ENCODE data around the gene RAB5B. TPM values are rescaled to one million over a fixed set of nuclear protein-coding genes. Genes with fewer than 3 reads are reported as not detected.

RAB5B gene
- total and polyA plus RNA-seq, 2 donors (not counting 3 experiments of a cell fraction or from before 2014, with no cell fraction given): 103 to 105 TPM

DNA sequence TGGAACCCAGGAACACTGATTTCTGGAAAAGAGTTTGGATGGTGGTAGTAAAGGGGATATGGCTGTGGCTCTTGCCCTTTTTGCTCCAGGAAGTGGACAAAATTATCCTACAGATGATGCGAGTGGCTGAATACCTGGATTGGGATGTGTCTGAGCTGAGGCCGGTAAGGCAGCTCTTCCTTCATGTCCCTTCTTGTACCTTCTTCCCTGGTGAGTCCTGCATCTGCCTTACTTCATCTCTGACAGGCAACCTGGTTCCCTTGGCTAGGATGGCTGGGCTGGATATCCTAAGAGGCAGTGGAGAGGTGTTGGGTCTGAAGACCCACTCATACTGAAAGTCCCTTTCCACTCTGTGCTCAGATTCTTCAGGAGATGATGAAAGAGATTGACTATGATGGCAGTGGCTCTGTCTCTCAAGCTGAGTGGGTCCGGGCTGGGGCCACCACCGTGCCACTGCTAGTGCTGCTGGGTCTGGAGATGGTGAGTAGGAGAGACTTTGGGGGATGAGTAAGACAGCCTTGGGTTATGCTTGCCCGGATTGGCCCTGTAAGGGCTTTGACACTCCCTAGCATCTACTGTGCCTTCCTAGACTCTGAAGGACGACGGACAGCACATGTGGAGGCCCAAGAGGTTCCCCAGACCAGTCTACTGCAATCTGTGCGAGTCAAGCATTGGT lies 34.9 kb upstream of the RAB5B start:
- Histone ChIP-seq H3K4me3 (replicated peaks in 1 of 3; ENCODE audit: insufficient read depth in 1 of 3, low read depth in 1 of 3, low read length in 3 of 3) (no peak overlapping the region), H3K9ac (replicated peaks; ENCODE audit: extremely low read depth, insufficient read depth, low read length) (no peak overlapping the region), H3K79me2 (ENCODE audit: control insufficient read depth, insufficient read depth, low read length) (no peaks in the 10 kb centered on the region), H3K27me3 (ENCODE audit: control insufficient read depth in 2 of 2, insufficient read depth in 2 of 2, low read length in 2 of 2) (no peaks in the 10 kb centered on the region), H4K20me1 (replicated peaks; ENCODE audit: control insufficient read depth, extremely low read depth, insufficient read depth, low read length) (no peaks in the 10 kb centered on the region), H3K27ac (ENCODE audit: insufficient read depth, low read depth, low read length) (no peak overlapping the region), H3K9me3 (replicated peaks; ENCODE audit: control insufficient read depth, insufficient read depth, low read length) (no peaks in the 10 kb centered on the region), H2AFZ (ENCODE audit: low read depth, low read length) (no peak overlapping the region), H3K4me1 (ENCODE audit: control insufficient read depth, extremely low read depth, insufficient read depth, low read length) (no peaks in the 10 kb centered on the region), H3K9me1 (replicated peaks; ENCODE audit: control insufficient read depth, extremely low read depth, insufficient read depth, low read length) (no peaks in the 10 kb centered on the region), H3K4me2 (ENCODE audit: insufficient read depth, low read length) (no peak overlapping the region), H3K36me3 (ENCODE audit: control insufficient read depth in 2 of 2, extremely low read depth in 1 of 2, insufficient read depth in 2 of 2, low read length in 2 of 2) (peaks cover 2 to 8% of the 10 kb centered on the region in 2 experiments)
- DNase-seq (ENCODE audit: low read depth, low spot score): no peak
- CTCF ChIA-PET: interaction anchor here (0.6 to 3.3 kb wide), 16 partner anchors 8 to 200 kb away, joined by 3 to 66 read pairs (median 8); partner anchors contain the start of genes DGKA, DNAJC14, ORMDL2 and SARNP
- BruUV-seq (replicated peaks): no TSS peak
- POLR2A ChIA-PET: no interaction called here
- TF ChIP-seq POLR2AphosphoS5 (IDR thresholded peaks at IDR 0.05; ENCODE audit: insufficient read depth, low read depth, low read length): no peak
- no peak for TF ChIP-seq GATA2 (IDR thresholded peaks at IDR 0.05; ENCODE audit: insufficient read depth, insufficient read length, low read depth, low read length)
- no peak for TF ChIP-seq MYC (IDR thresholded peaks at IDR 0.05; ENCODE audit: low read depth, low read length)
- TF ChIP-seq JUN (IDR thresholded peaks at IDR 0.05; ENCODE audit: borderline replicate concordance, insufficient read depth, insufficient read length, low read depth): no peak
- TF ChIP-seq, protein P1, sequence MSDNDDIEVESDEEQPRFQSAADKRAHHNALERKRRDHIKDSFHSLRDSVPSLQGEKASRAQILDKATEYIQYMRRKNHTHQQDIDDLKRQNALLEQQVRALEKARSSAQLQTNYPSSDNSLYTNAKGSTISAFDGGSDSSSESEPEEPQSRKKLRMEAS (IDR thresholded peaks at IDR 0.05; ENCODE audit: insufficient read depth, insufficient read length): no peak
- TF ChIP-seq FOS (IDR thresholded peaks at IDR 0.05; ENCODE audit: borderline replicate concordance, insufficient read depth, low read length): no peak
- TF ChIP-seq POLR2A (IDR thresholded peaks at IDR 0.05; ENCODE audit: low read depth, low read length): no peak
- TF ChIP-seq EZH2 (IDR thresholded peaks at IDR 0.05; ENCODE audit: borderline replicate concordance, low read depth, low read length, severe bottlenecking): no peak
- TF ChIP-seq, protein P2, sequence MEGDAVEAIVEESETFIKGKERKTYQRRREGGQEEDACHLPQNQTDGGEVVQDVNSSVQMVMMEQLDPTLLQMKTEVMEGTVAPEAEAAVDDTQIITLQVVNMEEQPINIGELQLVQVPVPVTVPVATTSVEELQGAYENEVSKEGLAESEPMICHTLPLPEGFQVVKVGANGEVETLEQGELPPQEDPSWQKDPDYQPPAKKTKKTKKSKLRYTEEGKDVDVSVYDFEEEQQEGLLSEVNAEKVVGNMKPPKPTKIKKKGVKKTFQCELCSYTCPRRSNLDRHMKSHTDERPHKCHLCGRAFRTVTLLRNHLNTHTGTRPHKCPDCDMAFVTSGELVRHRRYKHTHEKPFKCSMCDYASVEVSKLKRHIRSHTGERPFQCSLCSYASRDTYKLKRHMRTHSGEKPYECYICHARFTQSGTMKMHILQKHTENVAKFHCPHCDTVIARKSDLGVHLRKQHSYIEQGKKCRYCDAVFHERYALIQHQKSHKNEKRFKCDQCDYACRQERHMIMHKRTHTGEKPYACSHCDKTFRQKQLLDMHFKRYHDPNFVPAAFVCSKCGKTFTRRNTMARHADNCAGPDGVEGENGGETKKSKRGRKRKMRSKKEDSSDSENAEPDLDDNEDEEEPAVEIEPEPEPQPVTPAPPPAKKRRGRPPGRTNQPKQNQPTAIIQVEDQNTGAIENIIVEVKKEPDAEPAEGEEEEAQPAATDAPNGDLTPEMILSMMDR (IDR thresholded peaks at IDR 0.05; ENCODE audit: extremely low read depth in 1 of 2, insufficient read depth in 1 of 2, low read depth in 1 of 2, low read length in 2 of 2): no peak
- intact Hi-C loops (cut with micrococcal nuclease): no loop called here
- FAIRE-seq: no peak
- dilution Hi-C loops (cut with MboI; ENCODE audit: extremely low pct_ligation_motif_present, low sequenced_read_pairs): no loop called here

Data from endothelial cell of umbilical vein (primary cell).